DND-41 (cell line): Measurements from ENCODE around the gene TOMM40.

Experiments
- ATAC-seq: fragments of 200-7000 bp; cut with Tn5 transposase; 3 replicates; pipeline ENCODE4 v1.9.1; 2021; ENCODE audit warnings: low read depth; ENCODE audit not compliant: insufficient read depth
- DNase-seq: peaks from one replicate; pipeline ENCODE4 v3.0.0-alpha.2; 2020
- H2AFZ ChIP-seq: 2 replicates; pipeline ENCODE4 v1.6.0; 2012; ENCODE audit warnings: low read depth, low read length
- H3K27ac ChIP-seq: 2 replicates; pipeline ENCODE4 v1.5.1; 2012; ENCODE audit warnings: low read length, inconsistent platforms
- H3K27me3 ChIP-seq: fragments of 200-600 bp; sonication (generic); 2 replicates; pipeline ENCODE4 v1.6.0; 2012; ENCODE audit warnings: low read length, mild to moderate bottlenecking, inconsistent platforms; ENCODE audit not compliant: insufficient read depth, poor library complexity
- H3K36me3 ChIP-seq: 2 replicates; pipeline ENCODE4 v1.5.1; 2012; ENCODE audit warnings: low read length, inconsistent platforms; ENCODE audit not compliant: insufficient read depth
- H3K4me1 ChIP-seq: 2 replicates; pipeline ENCODE4 v1.5.1; 2012; ENCODE audit warnings: mild to moderate bottlenecking, low read length; ENCODE audit not compliant: insufficient read depth
- H3K4me2 ChIP-seq: 2 replicates; pipeline ENCODE4 v1.6.0; 2012; ENCODE audit warnings: mild to moderate bottlenecking, moderate library complexity, low read length, inconsistent platforms; ENCODE audit not compliant: insufficient read depth
- H3K4me3 ChIP-seq, 2 experiments: fragments of 200-600 bp in 1 of 2; shearing (Covaris generic) in 1 of 2; 2 replicates each; pipeline ENCODE4 v1.5.1; 2012 to 2016; ENCODE audit warnings: inconsistent platforms in 2 of 2, low read length in 2 of 2, mild to moderate bottlenecking in 2 of 2, low read depth in 1 of 2, moderate library complexity in 1 of 2
- H3K79me2 ChIP-seq: 2 replicates; pipeline ENCODE4 v1.6.0; 2012; ENCODE audit warnings: low read length, inconsistent platforms; ENCODE audit not compliant: insufficient read depth
- H3K9ac ChIP-seq: 2 replicates; pipeline ENCODE4 v1.6.0; 2012; ENCODE audit warnings: low read depth, mild to moderate bottlenecking, inconsistent platforms, low read length, moderate library complexity
- H3K9me3 ChIP-seq: 2 replicates; pipeline ENCODE4 v1.5.1; 2012; ENCODE audit warnings: low read length, moderate library complexity, mild to moderate bottlenecking, inconsistent platforms; ENCODE audit not compliant: insufficient read depth, severe bottlenecking
- H4K20me1 ChIP-seq: 2 replicates; pipeline ENCODE4 v1.6.0; 2012; ENCODE audit warnings: low read length; ENCODE audit not compliant: insufficient read depth
- CTCF ChIP-seq: IDR thresholded peaks from 2 replicates; pipeline ENCODE4 v1.5.1; 2012; ENCODE audit warnings: borderline replicate concordance, low read length, moderate library complexity, mild to moderate bottlenecking; ENCODE audit not compliant: poor library complexity, severe bottlenecking; ENCODE audit errors: extremely low read depth
- EZH2 ChIP-seq: IDR thresholded peaks from 3 replicates; pipeline ENCODE4 v1.6.1; 2012; ENCODE audit warnings: borderline replicate concordance, low read depth, mild to moderate bottlenecking, moderate library complexity, low read length, inconsistent platforms; ENCODE audit not compliant: severe bottlenecking

TOMM40 gene

GRCh38 chr19:44846455-44847143 lies 44.5 kb upstream of the TOMM40 start:
- Histone ChIP-seq H3K4me1 (peaks cover 26% of the 10 kb centered on the region), H3K27ac (no peak overlapping the region), H3K9ac (peak overlapping the region; percentile 49; the same call in 1 of the 2 replicates), H3K27me3 (no peaks in the 10 kb centered on the region), H2AFZ (peak overlapping the region; percentile 58; the same call in 1 of the 2 replicates), H3K4me2 (peak overlapping the region; percentile 75), H3K9me3 (no peaks in the 10 kb centered on the region), H4K20me1 (no peaks in the 10 kb centered on the region; the same call in 1 of the 2 replicates), H3K79me2 (no peaks in the 10 kb centered on the region), H3K4me3 (peak overlapping the region; percentile 10 to 57; a peak in 3 of 4 replicates), H3K36me3 (no peaks in the 10 kb centered on the region)
- DNase-seq (no peak), ATAC-seq (no peak)
- TF ChIP-seq EZH2 (no peak), CTCF (no peak)

- DNase-seq (no peak), ATAC-seq (no peak)
- Histone ChIP-seq H3K36me3 (no peaks in the 10 kb centered on the region), H3K27me3 (no peaks in the 10 kb centered on the region), H3K9ac (no peak overlapping the region), H3K4me3 (no peak overlapping the region; a peak in 1 of 4 replicates), H3K4me2 (peak overlapping the region; percentile 75), H2AFZ (no peak overlapping the region), H3K27ac (no peak overlapping the region), H3K4me1 (peaks cover 26% of the 10 kb centered on the region), H3K79me2 (no peaks in the 10 kb centered on the region), H4K20me1 (no peaks in the 10 kb centered on the region; the same call in 1 of the 2 replicates), H3K9me3 (no peaks in the 10 kb centered on the region)
- TF ChIP-seq CTCF: no peak
Observed at GRCh38 chr19:44847144-44848035, 43.7 kb upstream of the TOMM40 start.

DNA sequence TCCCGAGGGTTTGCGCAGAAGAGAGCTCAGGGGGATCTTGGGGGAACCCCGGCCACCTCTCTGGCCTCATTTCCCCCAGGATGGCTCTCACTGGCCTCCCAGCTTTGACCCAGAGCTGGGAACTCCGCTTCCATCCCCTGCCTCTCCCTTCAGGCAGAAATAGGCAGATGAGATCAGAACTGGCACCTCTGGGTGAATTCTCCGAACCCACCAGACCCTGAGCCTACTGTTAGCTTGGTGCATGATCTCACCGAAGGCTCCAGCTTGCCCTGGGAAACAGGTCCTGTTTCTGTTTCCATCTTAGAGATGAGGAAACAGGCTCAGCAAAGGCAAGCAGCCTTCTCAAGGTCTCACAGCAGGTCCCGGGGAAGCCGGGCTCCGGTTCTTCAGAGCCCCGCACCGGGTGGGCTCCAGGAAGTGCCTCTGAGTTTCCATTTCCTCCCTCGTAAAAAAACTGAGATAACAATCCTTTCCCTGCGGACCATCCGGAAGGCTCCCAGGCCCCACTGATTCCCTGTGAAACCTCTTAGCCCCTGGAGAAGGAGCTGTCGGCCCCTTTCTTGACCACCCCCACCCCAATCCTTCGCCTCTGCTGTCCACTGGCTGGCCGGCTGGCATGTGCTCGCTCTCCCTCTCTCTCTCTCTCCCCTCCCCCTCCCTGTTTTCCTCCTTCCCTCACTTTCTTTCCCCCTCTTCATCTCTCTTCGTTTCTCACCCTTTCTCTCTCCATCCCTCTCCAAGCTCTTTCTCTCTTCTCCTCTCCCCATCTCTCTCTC lies 42.8 kb upstream of the TOMM40 start:
- TF ChIP-seq EZH2 (no peak), CTCF (no peak)
- no peaks in the 10 kb centered on the region for H3K79me2 ChIP-seq
- H3K9me3 ChIP-seq: no peaks in the 10 kb centered on the region
- no peak for ATAC-seq
- H4K20me1 ChIP-seq: no peaks in the 10 kb centered on the region; the same call in 1 of the 2 replicates
- H3K36me3 ChIP-seq: no peaks in the 10 kb centered on the region
- H3K27me3 ChIP-seq: no peaks in the 10 kb centered on the region
- peaks cover 26% of the 10 kb centered on the region for H3K4me1 ChIP-seq
- no peak overlapping the region for H2AFZ ChIP-seq
- H3K9ac ChIP-seq: no peak overlapping the region
- no peak for DNase-seq
- no peak overlapping the region for H3K4me2 ChIP-seq
- H3K4me3 ChIP-seq: no peak overlapping the region
- H3K27ac ChIP-seq: no peak overlapping the region
